Effector memory CD4-positive, alpha-beta T cell (primary cell): Measurements from ENCODE around the gene EML4.

Experiments
- DNase-seq, 3 donors: peaks; one replicate each; pipeline ENCODE4 v3.0.0-alpha.2; 2020
- H3K27ac ChIP-seq: 2 replicates; pipeline ENCODE4 v1.7.0; 2013; ENCODE audit warnings: mild to moderate bottlenecking, low read length, moderate library complexity; ENCODE audit not compliant: insufficient read depth, poor library complexity, severe bottlenecking
- H3K27me3 ChIP-seq: replicated peaks from 2 replicates; pipeline ENCODE4 v1.7.0; 2013; ENCODE audit warnings: mild to moderate bottlenecking, low read length; ENCODE audit not compliant: insufficient read depth, control insufficient read depth, poor library complexity, severe bottlenecking
- H3K36me3 ChIP-seq: 2 replicates; pipeline ENCODE4 v1.7.0; 2013; ENCODE audit warnings: mild to moderate bottlenecking, low read length, moderate library complexity; ENCODE audit not compliant: control insufficient read depth, insufficient read depth
- H3K4me1 ChIP-seq: 2 replicates; pipeline ENCODE4 v1.7.0; 2013; ENCODE audit warnings: low read length, mild to moderate bottlenecking; ENCODE audit not compliant: control insufficient read depth, insufficient read depth, poor library complexity, severe bottlenecking
- H3K4me3 ChIP-seq: 2 replicates; pipeline ENCODE4 v1.7.0; 2013; ENCODE audit warnings: low read length, low read depth, mild to moderate bottlenecking; ENCODE audit not compliant: insufficient read depth, poor library complexity, severe bottlenecking
- H3K9me3 ChIP-seq: 2 replicates; pipeline ENCODE4 v1.7.0; 2013; ENCODE audit warnings: mild to moderate bottlenecking, low read length, moderate library complexity; ENCODE audit not compliant: control insufficient read depth

The EML4 gene

DNA sequence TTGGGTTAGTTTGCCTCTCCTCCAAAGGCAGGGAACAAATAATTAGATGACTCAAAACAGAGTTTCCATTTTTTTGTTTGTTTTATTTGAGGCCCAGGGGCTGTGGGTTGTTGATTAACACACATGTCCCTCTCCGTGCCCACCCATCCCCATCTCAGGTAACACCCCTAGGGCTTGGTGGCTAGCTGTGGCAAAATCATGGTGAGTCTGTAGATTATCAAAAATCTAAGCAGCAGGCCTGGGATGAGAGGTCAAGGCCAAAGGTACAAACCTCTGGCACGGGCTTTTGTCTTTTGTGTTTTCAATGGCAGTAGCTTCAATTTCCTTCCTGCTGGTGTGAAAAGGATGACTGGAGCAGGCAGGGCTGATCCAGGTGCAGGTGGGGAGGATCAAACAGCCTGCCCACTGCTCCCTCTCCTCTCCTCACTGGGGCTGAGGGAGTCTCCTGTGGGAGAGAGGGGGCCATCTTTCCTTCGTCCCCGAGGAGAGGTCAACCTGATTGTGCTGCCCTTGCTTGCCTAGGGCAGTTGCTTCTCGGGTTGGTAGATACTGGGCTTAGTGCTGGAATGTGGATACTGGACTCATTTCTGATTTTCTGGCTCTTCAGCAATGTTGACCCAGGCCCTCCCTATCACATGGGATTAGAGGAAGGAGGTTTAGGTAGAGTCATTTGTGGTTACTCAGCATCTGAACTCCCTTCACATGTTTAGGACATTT, 31.9 kb upstream of the EML4 start:
- Histone ChIP-seq H3K27me3 (no peaks in the 10 kb centered on the region), H3K27ac (no peak overlapping the region), H3K36me3 (no peaks in the 10 kb centered on the region), H3K9me3 (no peaks in the 10 kb centered on the region), H3K4me3 (no peak overlapping the region), H3K4me1 (peaks cover 68% of the 10 kb centered on the region)
- DNase-seq = no peak

GRCh38 chr2:42138163-42139015, 30.8 kb upstream of the EML4 start:
- H3K4me3 ChIP-seq = no peak overlapping the region
- H3K4me1 ChIP-seq = peaks cover 61% of the 10 kb centered on the region
- no peak for DNase-seq
- no peaks in the 10 kb centered on the region for H3K9me3 ChIP-seq
- no peaks in the 10 kb centered on the region for H3K27me3 ChIP-seq
- H3K36me3 ChIP-seq = no peaks in the 10 kb centered on the region
- no peak overlapping the region for H3K27ac ChIP-seq

DNA sequence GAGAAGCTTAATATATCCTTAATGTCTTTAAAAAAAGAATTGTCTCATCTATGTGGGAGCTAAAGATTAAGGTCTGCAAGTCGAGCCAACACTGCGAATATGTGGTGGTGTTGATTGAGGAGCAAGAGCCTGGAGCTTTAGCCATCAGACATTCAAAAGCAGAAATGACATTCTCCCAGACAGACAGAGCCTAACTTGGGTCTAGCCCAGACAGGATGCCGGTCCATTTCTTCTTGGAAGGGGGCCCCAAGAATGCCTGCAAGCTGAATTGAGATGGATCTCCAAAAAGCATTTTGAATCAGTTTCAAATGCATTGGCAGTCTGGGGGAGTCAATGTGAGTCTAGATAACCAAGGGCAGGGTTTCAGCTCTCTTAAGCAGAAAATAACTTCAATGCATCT, 30.1 kb upstream of the EML4 start:
- Histone ChIP-seq H3K27ac (no peak overlapping the region), H3K9me3 (no peaks in the 10 kb centered on the region), H3K36me3 (no peaks in the 10 kb centered on the region), H3K27me3 (no peaks in the 10 kb centered on the region), H3K4me3 (no peak overlapping the region), H3K4me1 (peaks cover 54% of the 10 kb centered on the region)
- no peak for DNase-seq

DNA sequence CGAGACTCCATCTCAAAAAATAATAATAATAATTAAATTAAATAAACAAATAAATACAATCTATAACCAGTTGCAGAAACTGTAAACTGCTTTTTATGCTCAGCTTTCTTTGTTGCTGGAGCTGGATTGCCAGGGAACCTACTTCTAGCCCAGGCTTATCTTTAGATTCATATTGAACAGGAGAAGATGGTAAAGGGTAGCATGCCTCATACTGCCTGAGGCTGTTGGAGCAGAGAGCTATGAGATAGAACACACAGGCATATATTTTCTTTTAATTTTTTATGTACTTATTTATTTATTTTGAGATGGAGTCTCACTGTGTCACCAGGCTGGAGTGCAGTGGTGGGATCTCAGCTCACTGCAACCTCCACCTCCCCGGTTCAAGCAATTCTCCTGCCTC, 28.7 kb upstream of the EML4 start:
- H3K36me3 ChIP-seq = no peaks in the 10 kb centered on the region
- no peak for DNase-seq
- H3K9me3 ChIP-seq = no peaks in the 10 kb centered on the region
- peaks cover 46% of the 10 kb centered on the region for H3K4me1 ChIP-seq
- no peak overlapping the region for H3K4me3 ChIP-seq
- no peaks in the 10 kb centered on the region for H3K27me3 ChIP-seq
- no peak overlapping the region for H3K27ac ChIP-seq

GRCh38 chr2:42141687-42142546, 27.2 kb upstream of the EML4 start:
- H3K36me3 ChIP-seq = no peaks in the 10 kb centered on the region
- peak in 1 of 3 donors; percentile 17 for DNase-seq
- H3K4me1 ChIP-seq = peaks cover 31% of the 10 kb centered on the region
- H3K9me3 ChIP-seq = no peaks in the 10 kb centered on the region
- no peaks in the 10 kb centered on the region for H3K27me3 ChIP-seq
- H3K27ac ChIP-seq = peak overlapping the region; percentile 55
- H3K4me3 ChIP-seq = peak overlapping the region; percentile 24

DNA sequence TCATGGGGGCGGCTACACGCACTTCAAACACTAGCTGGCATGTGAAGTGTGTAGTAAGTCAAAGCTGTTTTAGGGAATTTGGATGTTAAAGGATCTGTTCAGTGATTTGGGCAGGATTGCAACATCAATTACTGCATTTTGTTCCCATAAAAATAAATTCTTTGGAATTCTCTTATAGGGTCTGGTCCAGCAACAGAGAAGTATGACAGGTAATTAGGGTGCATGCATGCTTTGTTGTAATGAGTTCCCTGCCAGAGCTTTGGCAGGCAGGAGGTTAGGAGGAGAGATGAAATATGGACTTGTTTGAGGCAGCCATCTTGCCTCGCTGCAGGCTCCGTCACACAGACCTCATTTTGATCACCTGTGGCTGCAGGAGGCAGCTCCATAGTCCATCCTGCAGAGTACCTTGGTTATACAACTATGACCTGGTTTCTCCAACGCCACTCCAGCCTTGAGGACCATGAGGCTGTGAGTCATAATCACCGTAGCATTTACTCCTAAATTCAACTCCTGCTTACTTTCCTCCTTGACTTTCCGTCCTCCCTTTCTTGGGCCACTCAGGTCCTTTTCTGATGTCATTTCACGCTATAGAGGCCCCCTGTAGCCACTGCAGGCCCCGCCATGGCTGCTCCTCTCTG, 26.5 kb upstream of the EML4 start:
- H3K27me3 ChIP-seq = no peaks in the 10 kb centered on the region
- no peak overlapping the region for H3K27ac ChIP-seq
- no peak overlapping the region for H3K4me3 ChIP-seq
- H3K9me3 ChIP-seq = no peaks in the 10 kb centered on the region
- H3K4me1 ChIP-seq = peaks cover 24% of the 10 kb centered on the region
- no peaks in the 10 kb centered on the region for H3K36me3 ChIP-seq
- no peak for DNase-seq

GRCh38 chr2:42147641-42148274, 21.4 kb upstream of the EML4 start:
- no peak overlapping the region for H3K27ac ChIP-seq
- H3K27me3 ChIP-seq = no peaks in the 10 kb centered on the region
- no peaks in the 10 kb centered on the region for H3K4me1 ChIP-seq

GRCh38 chr2:42150159-42150558, 19.0 kb upstream of the EML4 start:
- H3K27ac ChIP-seq = no peak overlapping the region
- H3K4me1 ChIP-seq = no peaks in the 10 kb centered on the region
- H3K4me3 ChIP-seq = no peak overlapping the region
- H3K36me3 ChIP-seq = no peaks in the 10 kb centered on the region
- no peak for DNase-seq
- no peaks in the 10 kb centered on the region for H3K9me3 ChIP-seq
- no peaks in the 10 kb centered on the region for H3K27me3 ChIP-seq

More at GRCh38 chr2:42147641-42148274, 21.4 kb upstream of the EML4 start:
- Histone ChIP-seq H3K36me3 (no peaks in the 10 kb centered on the region), H3K4me3 (no peak overlapping the region), H3K9me3 (no peaks in the 10 kb centered on the region)
- no peak for DNase-seq

- DNase-seq = no peak
- H3K36me3 ChIP-seq = no peaks in the 10 kb centered on the region
- no peaks in the 10 kb centered on the region for H3K9me3 ChIP-seq
- H3K27me3 ChIP-seq = no peaks in the 10 kb centered on the region
- H3K4me3 ChIP-seq = no peak overlapping the region
- no peaks in the 10 kb centered on the region for H3K4me1 ChIP-seq
- H3K27ac ChIP-seq = no peak overlapping the region
Observed at GRCh38 chr2:42153944-42154581, 15.1 kb upstream of the EML4 start.
